CD14-positive monocyte (primary cell): Measurements from ENCODE around the gene COPG2. TPM values are rescaled to one million over a fixed set of nuclear protein-coding genes. Genes with fewer than 3 reads are reported as not detected.

Experiments
- DNase-seq, 3 donors: peaks; one replicate each; pipeline ENCODE4 v3.0.0-alpha.2; 2011 to 2022
- H2AFZ ChIP-seq: 2 replicates; pipeline ENCODE4 v1.6.0; 2012; ENCODE audit warnings: mild to moderate bottlenecking, low read depth, low read length, inconsistent platforms; ENCODE audit not compliant: insufficient read depth, poor library complexity, severe bottlenecking
- H3K27ac ChIP-seq, 2 donors: 1 replicate in 1 of 2; 2 replicates in 1 of 2; pipeline ENCODE4 v1.5.1; 2012 to 2013; ENCODE audit warnings: low read length in 2 of 2, control low read depth in 1 of 2, inconsistent platforms in 1 of 2, low read depth in 1 of 2, mild to moderate bottlenecking in 1 of 2
- H3K27me3 ChIP-seq, 2 donors: one replicate each; pipeline versions ENCODE4 v1.6.0 to v1.6.1; 2011 to 2013; ENCODE audit warnings: low read length in 2 of 2; ENCODE audit not compliant: control insufficient read depth in 2 of 2, insufficient read depth in 2 of 2
- H3K36me3 ChIP-seq, 2 donors: replicated peaks in 1 of 2; 1 replicate in 1 of 2; 2 replicates in 1 of 2; pipeline versions ENCODE4 v1.5.1 to v1.6.1; 2012 to 2013; ENCODE audit warnings: low read length in 2 of 2, control low read depth in 1 of 2, inconsistent platforms in 1 of 2, mild to moderate bottlenecking in 1 of 2; ENCODE audit not compliant: insufficient read depth in 2 of 2, control insufficient read depth in 1 of 2
- H3K4me1 ChIP-seq, 2 donors: 1 replicate in 1 of 2; 2 replicates in 1 of 2; pipeline versions ENCODE4 v1.5.1 to v1.6.1; 2012 to 2013; ENCODE audit warnings: low read length in 2 of 2, control low read depth in 1 of 2, inconsistent platforms in 1 of 2, mild to moderate bottlenecking in 1 of 2, moderate library complexity in 1 of 2; ENCODE audit not compliant: insufficient read depth in 2 of 2, control insufficient read depth in 1 of 2
- H3K4me2 ChIP-seq: replicated peaks from 2 replicates; pipeline ENCODE3; 2012; ENCODE audit warnings: low read length, moderate library complexity, mild to moderate bottlenecking; ENCODE audit not compliant: poor library complexity, severe bottlenecking; ENCODE audit errors: extremely low read depth
- H3K4me3 ChIP-seq, 3 experiments: fragments of 200-600 bp in 1 of 3; sonication (generic) in 1 of 3; replicated peaks in 1 of 3; 1 replicate in 2 of 3; 2 replicates in 1 of 3; pipeline ENCODE4 v1.5.1; 2011 to 2013; ENCODE audit warnings: low read length in 3 of 3, mild to moderate bottlenecking in 3 of 3, control low read depth in 2 of 3, low read depth in 2 of 3, inconsistent platforms in 1 of 3, moderate library complexity in 1 of 3
- H3K79me2 ChIP-seq: 2 replicates; pipeline ENCODE4 v1.6.0; 2012; ENCODE audit warnings: mild to moderate bottlenecking, control low read depth, inconsistent platforms, low read length, moderate library complexity; ENCODE audit not compliant: insufficient read depth
- H3K9ac ChIP-seq: 2 replicates; pipeline ENCODE4 v1.6.0; 2017; ENCODE audit warnings: low read length, mild to moderate bottlenecking; ENCODE audit not compliant: insufficient read depth, poor library complexity, severe bottlenecking
- H3K9me3 ChIP-seq, 2 donors: replicated peaks in 1 of 2; 1 replicate in 1 of 2; 2 replicates in 1 of 2; pipeline versions ENCODE4 v1.5.1 to v1.6.1; 2012 to 2013; ENCODE audit warnings: low read length in 2 of 2, control low read depth in 1 of 2; ENCODE audit not compliant: control insufficient read depth in 1 of 2, insufficient read depth in 1 of 2
- H4K20me1 ChIP-seq: 2 replicates; pipeline ENCODE4 v1.6.0; 2012; ENCODE audit warnings: mild to moderate bottlenecking, low read length, control low read depth, moderate library complexity; ENCODE audit not compliant: insufficient read depth
- H3K27ac Mint-ChIP-seq, 7 donors: one replicate each; pipeline ENCODE4 v1.8.0; 2020; ENCODE audit warnings: mild to moderate bottlenecking in 7 of 7, mixed read lengths in 7 of 7, moderate library complexity in 6 of 7, inconsistent platforms in 2 of 7
- H3K27me3 Mint-ChIP-seq, 3 donors: one replicate each; pipeline ENCODE4 v1.8.0; 2021 to 2022; ENCODE audit warnings: low read depth in 3 of 3, mild to moderate bottlenecking in 3 of 3, mixed read lengths in 3 of 3, moderate library complexity in 3 of 3, inconsistent platforms in 1 of 3
- H3K36me3 Mint-ChIP-seq, 2 donors: one replicate each; pipeline ENCODE4 v1.8.0; 2020; ENCODE audit warnings: mixed read lengths in 2 of 2, inconsistent platforms in 1 of 2, mild to moderate bottlenecking in 1 of 2
- H3K4me1 Mint-ChIP-seq: one replicate; pipeline ENCODE4 v1.8.0; 2020; ENCODE audit warnings: mild to moderate bottlenecking, mixed read lengths
- H3K4me3 Mint-ChIP-seq, 2 donors: one replicate each; pipeline ENCODE4 v1.8.0; 2020; ENCODE audit warnings: mild to moderate bottlenecking in 2 of 2, mixed read lengths in 2 of 2, moderate library complexity in 1 of 2
- H3K9me3 Mint-ChIP-seq, 7 donors: one replicate each; pipeline ENCODE4 v1.8.0; 2020 to 2022; ENCODE audit warnings: mixed read lengths in 7 of 7, mild to moderate bottlenecking in 6 of 7, moderate library complexity in 6 of 7, inconsistent platforms in 2 of 7
- WGBS: methylation state at CpG from one replicate; pipeline ENCODE4 v1.1.5; 2013; ENCODE audit warnings: missing lambda C conversion rate; ENCODE audit not compliant: insufficient coverage; 5-methylcytosine and 5-hydroxymethylcytosine counted together
- intact Hi-C, 2 donors: fragments of 100-400 bp; cut with micrococcal nuclease; formaldehyde crosslinking; loops; one replicate each; pipeline versions ENCODE4 v1.15.0 to v1.15.1; 2023
- polyA plus RNA-seq, 3 donors: library from polyadenylated mRNA; depleted of rRNA in 1 of 3; unstranded in 2 of 3; stranded (reverse) in 1 of 3; fragments of 300-500 nt in 2 of 3; fragments of >200 nt in 1 of 3; fragmentation: Illumina TruSeq in 2 of 3; gene quantifications; 1 replicate in 2 of 3; 2 replicates in 1 of 3; pipeline ENCODE4 v1.2.3, GENCODE V29; 2012 to 2021
- TF ChIP-seq, protein P1 (sequence below): fragments of 200-600 bp; IDR thresholded peaks from one replicate; pipeline ENCODE4 v1.8.0; 2022; ENCODE audit warnings: antibody characterized with exemption, mild to moderate bottlenecking

Gene COPG2
- polyA plus RNA-seq, 3 donors, result 2.7 to 10.3 (median 9.6) TPM

DNA sequence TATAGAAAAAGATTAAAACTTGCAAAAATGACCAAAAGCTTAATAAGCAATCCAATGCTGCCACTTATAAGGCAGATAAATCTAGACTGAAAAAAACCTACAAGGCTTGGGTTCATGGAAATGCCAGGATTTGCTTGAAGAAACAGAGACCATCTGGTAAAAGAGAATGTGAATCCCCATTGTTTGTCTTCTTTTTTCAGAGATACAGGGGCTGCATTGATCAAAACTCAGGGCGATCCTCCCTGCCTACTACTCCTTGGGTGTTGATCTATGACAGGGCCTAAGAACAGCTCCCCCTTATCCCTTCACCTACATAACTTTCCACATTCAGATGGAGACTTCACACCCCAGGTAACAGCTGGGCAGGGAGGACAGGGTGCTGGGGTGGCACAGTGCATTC lies 21.1 kb upstream of the COPG2 start:
- H3K79me2 ChIP-seq, result no peaks in the 10 kb centered on the region

DNA sequence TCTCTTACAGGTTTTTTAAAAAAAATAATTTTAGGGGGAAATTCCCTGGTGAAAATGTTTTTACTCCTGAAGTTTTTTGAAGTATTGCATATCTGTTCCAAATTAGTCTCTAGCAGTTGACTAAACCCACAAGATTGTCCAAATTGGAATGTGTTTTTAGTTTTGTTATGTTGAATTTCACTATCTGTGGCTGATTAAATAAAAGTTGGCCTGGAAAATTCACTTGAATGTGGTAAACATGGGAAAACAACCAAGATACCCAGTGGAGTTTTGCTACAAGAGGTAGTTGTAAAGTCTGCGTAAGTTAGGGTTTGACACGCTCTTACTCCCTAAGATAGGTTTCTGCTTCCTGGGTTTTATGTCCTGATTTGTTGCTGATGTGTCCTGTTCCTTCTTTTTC lies 14.5 kb upstream of the COPG2 start:
- no peaks in the 10 kb centered on the region for H3K9me3 ChIP-seq
- no peak for DNase-seq
- no peaks in the 10 kb centered on the region for H3K27me3 ChIP-seq
- no peaks in the 10 kb centered on the region for H3K79me2 ChIP-seq
- H3K9ac ChIP-seq, result no peak overlapping the region
- Mint-ChIP-seq H3K27me3 (peaks cover 0 to 2% (median 0%) of the 10 kb centered on the region in 3 donors), H3K4me1 (peaks cover 24% of the 10 kb centered on the region), H3K27ac (no peak overlapping the region), H3K4me3 (no peak overlapping the region), H3K36me3 (no peaks in the 10 kb centered on the region), H3K9me3 (no peaks in the 10 kb centered on the region)
- no peaks in the 10 kb centered on the region for H4K20me1 ChIP-seq
- H3K36me3 ChIP-seq, result no peaks in the 10 kb centered on the region
- H3K4me1 ChIP-seq, result peaks cover 14 to 24% of the 10 kb centered on the region in 2 donors
- TF ChIP-seq, protein P1, sequence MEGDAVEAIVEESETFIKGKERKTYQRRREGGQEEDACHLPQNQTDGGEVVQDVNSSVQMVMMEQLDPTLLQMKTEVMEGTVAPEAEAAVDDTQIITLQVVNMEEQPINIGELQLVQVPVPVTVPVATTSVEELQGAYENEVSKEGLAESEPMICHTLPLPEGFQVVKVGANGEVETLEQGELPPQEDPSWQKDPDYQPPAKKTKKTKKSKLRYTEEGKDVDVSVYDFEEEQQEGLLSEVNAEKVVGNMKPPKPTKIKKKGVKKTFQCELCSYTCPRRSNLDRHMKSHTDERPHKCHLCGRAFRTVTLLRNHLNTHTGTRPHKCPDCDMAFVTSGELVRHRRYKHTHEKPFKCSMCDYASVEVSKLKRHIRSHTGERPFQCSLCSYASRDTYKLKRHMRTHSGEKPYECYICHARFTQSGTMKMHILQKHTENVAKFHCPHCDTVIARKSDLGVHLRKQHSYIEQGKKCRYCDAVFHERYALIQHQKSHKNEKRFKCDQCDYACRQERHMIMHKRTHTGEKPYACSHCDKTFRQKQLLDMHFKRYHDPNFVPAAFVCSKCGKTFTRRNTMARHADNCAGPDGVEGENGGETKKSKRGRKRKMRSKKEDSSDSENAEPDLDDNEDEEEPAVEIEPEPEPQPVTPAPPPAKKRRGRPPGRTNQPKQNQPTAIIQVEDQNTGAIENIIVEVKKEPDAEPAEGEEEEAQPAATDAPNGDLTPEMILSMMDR, result no peak
- H3K4me2 ChIP-seq, result no peak overlapping the region
- WGBS, result no CpG with 5 or more reads among the region's 2 CpGs
- intact Hi-C loops, result no loop called here
- no peak overlapping the region for H3K27ac ChIP-seq
- H3K4me3 ChIP-seq, result no peak overlapping the region
- no peak overlapping the region for H2AFZ ChIP-seq

More for the DNA sequence above, 21.1 kb upstream of the COPG2 start:
- no peak overlapping the region for H3K4me3 Mint-ChIP-seq
- H3K27ac ChIP-seq, result no peak overlapping the region
- no peaks in the 10 kb centered on the region for H3K36me3 ChIP-seq
- H4K20me1 ChIP-seq, result no peaks in the 10 kb centered on the region
- no CpG with 5 or more reads among the region's 1 CpG for WGBS
- TF ChIP-seq, protein P1, result no peak
- peaks cover 0 to 2% (median 1%) of the 10 kb centered on the region in 3 donors for H3K27me3 Mint-ChIP-seq
- H2AFZ ChIP-seq, result no peak overlapping the region
- no peaks in the 10 kb centered on the region for H3K27me3 ChIP-seq
- peaks cover 7 to 14% (median 9%) of the 10 kb centered on the region in 7 donors for H3K9me3 Mint-ChIP-seq
- intact Hi-C loops, result no loop called here
- no peaks in the 10 kb centered on the region for H3K4me1 Mint-ChIP-seq
- H3K4me1 ChIP-seq, result peaks cover 9 to 16% of the 10 kb centered on the region in 2 donors
- H3K27ac Mint-ChIP-seq, result no peak overlapping the region
- DNase-seq, result no peak
- H3K36me3 Mint-ChIP-seq, result peaks cover 0 to 3% of the 10 kb centered on the region in 2 donors
- H3K4me2 ChIP-seq, result no peak overlapping the region
- no peak overlapping the region for H3K9ac ChIP-seq
- no peak overlapping the region for H3K4me3 ChIP-seq
- H3K9me3 ChIP-seq, result peaks cover 11 to 14% of the 10 kb centered on the region in 2 donors
